GM18517 (cell line): ENCODE measurements around the gene DECR2.
A peak's percentile ranks its signal among the peaks of the same experiment; 100 is the strongest.
"Not testable (repeated sequence)": the region's sequence is repeated elsewhere in the genome, so short reads cannot be mapped to it uniquely, and the experiment has no call there.

Experiments used
- ATAC-seq: cut with Tn5 transposase; IDR thresholded peaks from one replicate; pipeline ENCODE4 v1.9.1; 2021; ENCODE audit warnings: mild to moderate bottlenecking, moderate library complexity; ENCODE audit not compliant: unreplicated experiment

The DECR2 gene

GRCh38 chr16:398561-399339 lies 2.9 kb upstream of the DECR2 start:
- no peak for ATAC-seq

- no peak for ATAC-seq
Observed at GRCh38 chr16:399340-400019, 2.2 kb upstream of the DECR2 start.

- ATAC-seq, result no peak
Observed at GRCh38 chr16:400061-400591, 1.6 kb upstream of the DECR2 start.

GRCh38 chr16:404971-405486 lies 3.3 kb downstream of the DECR2 start:
- no peak for ATAC-seq

- no peak for ATAC-seq
Observed at GRCh38 chr16:405548-406506, 4.1 kb downstream of the DECR2 start.

DNA sequence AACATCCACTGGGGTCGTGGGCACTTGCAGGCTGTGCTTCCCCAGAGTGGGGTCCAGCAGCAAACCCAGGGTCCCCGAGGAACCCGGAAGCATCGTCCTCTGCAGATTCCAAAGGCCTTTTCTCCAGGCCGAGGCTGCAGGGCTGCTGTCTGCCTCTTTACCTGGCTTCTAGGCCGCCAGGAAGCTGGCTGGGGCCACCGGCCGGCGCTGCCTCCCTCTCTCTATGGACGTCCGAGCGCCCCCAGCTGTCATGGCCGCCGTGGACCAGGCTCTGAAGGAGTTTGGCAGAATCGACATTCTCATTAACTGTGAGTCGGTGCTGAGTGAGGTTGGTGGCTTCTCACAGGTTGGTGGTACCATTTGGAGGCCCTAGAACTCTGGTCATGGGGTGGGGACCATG lies 5.6 kb downstream of the DECR2 start:
- ATAC-seq, result no peak

- no peak for ATAC-seq
Observed at GRCh38 chr16:410516-411178, 9.0 kb downstream of the DECR2 start.

GRCh38 chr16:411576-412265 lies 10.0 kb downstream of the DECR2 start:
- ATAC-seq, result no peak

GRCh38 chr16:414395-415169 lies 12.9 kb downstream of the DECR2 start:
- no peak for ATAC-seq

GRCh38 chr16:415170-415498 lies 13.4 kb downstream of the DECR2 start:
- ATAC-seq, result not testable (repeated sequence)

DNA sequence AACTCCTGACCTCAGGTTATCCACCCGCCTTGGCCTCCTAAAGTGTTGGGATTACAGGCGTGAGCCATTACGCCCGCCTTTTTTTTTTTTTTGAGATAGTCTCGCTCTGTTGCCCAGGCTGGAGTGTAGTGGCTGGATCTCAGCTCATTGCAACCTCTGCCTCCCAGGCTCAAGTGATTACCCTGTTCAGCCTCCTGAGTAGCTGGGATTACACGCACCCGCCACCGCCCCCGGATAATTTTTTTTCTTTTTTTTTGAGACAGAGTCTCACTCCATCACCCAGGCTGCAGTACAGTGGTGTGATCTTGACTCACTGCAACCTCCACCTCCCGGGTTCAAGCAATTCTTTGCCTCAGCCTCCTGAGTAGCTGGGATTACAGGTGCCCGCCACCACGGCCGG lies 20.5 kb downstream of the DECR2 start:
- ATAC-seq, result not testable (repeated sequence)

DNA sequence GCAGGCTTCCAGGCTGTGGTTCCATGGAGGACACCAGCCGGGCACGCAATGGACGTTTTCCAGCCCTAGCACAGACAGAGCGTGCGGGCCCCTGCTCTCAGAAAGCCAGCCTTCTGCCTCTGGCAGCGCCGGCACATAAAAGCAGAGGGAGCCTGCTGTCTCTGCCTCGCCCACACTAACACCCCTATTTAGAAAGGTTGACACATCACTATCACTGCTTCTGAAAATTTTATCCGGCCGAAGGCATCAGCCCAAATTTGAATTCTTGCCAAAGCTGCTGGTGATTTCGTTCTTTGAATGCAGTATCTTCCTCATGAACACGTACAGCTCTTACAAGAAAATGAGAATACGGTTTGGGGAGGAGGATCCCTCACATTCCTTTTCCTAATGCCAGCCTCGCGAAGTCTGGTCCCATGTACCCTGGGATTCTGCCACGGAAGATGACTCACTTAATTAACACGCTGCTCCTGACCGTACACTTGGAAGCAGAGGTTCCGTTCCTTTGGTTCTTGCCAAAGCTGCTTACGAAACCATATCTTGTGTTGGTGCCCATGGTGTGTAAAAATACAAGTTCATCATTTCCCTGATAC lies 22.4 kb downstream of the DECR2 start:
- ATAC-seq, result no peak

DNA sequence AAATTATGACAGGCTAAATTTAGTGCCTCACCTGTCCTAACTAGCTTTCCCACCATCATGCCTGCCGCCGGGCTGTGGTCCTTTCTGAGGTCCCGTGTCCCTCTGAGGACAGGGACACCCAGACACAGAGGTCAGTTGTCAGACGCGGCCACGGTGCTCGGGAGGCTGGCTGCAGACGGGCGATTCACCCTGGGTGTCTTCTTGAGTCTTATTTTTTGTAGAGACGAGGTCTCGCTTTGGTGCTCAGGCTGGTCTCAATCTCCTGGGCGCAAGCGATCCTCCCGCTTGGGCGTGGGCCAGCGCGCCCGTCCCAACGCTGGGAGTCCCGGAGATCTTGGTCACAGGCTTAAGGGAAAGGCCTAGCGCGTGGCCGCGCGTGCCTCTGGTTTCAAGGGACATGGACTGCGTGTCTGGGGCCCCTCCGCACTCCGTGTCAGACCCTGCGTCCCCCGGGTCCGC lies 23.0 kb downstream of the DECR2 start:
- ATAC-seq, result no peak

DNA sequence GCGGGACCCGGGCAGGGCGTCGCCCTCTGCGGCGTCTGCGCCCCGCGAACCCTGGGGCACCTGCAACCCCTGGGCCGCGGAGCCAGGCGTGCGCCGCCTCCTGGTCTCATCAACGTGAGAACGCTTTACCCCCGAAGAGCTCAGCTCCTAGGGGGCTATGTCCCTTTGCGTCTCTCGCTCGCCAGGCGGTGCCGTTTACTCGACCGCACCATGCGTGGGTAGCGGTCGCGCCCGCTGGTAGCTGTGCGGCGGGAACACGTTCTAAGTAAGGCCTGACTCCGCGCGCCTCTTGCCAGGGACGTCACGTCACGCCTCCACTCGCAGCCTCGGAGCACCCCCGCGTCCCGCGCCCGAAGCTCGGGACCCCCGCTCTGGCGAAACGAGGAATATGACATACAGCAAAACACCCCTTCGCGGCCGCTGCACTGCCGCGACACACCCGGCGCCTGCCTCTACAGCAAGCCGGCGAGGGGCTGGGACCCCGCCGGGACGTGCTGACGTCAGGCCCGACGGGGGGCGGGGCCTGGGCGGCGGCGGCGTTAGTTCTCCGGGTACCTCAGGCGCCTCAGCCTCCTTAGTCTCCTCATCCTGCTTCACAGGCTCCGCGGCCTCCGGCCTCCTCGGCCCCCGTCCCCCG lies 23.5 kb downstream of the DECR2 start, which contains the start of gene RAB11FIP3:
Gene RAB11FIP3 (plus strand): TSS at position 568 of the 637 bp plus-strand sequence. CDS start 358 bp downstream, outside the sequence.
- ATAC-seq, result peak; percentile 68

DNA sequence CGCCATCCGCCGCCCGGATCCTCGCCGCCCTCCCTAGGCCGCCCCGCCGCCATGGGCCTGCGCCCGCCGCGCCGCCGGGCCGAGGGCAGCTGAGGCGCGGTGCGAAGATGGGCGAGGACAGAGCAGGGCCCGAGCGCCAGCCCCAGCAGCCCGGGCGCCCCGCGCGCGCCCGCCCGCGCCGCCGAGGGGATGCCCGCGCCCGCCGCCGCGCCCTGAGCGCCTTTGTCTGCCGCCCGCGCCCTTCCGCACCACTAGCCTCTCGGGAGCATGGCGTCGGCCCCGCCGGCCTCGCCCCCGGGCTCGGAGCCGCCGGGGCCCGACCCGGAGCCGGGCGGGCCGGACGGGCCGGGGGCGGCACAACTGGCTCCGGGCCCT lies 24.0 kb downstream of the DECR2 start:
- peak; percentile 38 for ATAC-seq

DNA sequence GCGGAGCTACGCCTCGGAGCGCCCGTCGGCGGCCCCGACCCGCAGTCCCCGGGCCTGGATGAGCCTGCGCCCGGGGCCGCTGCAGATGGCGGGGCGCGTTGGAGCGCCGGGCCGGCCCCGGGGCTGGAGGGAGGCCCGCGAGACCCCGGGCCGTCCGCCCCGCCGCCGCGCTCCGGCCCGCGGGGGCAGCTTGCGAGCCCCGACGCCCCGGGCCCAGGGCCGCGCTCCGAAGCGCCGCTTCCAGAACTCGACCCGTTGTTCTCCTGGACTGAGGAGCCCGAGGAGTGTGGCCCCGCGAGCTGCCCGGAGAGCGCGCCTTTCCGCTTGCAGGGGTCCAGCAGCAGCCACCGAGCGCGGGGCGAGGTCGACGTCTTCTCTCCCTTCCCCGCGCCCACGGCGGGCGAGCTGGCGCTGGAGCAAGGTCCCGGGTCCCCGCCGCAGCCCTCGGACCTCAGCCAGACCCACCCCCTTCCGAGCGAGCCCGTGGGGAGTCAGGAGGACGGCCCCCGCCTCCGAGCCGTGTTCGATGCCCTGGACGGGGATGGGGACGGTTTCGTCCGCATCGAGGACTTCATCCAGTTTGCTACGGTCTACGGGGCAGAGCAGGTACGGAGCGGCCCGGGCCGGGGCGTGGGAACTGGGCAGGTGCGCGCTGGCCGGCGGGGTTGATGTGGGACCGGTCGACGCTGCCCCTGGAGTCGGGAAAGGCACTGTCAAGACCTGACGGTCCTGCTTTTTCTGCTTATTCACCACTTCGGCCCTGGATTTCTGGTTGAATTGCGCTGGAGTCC lies 24.6 kb downstream of the DECR2 start:
- no peak for ATAC-seq

- no peak for ATAC-seq
Observed at GRCh38 chr16:426906-427249, 25.2 kb downstream of the DECR2 start.
